Left cardiac atrium (tissue), 4 donors: ENCODE data around the gene SCN1B. TPM values are rescaled to one million over a fixed set of nuclear protein-coding genes. Genes with fewer than 3 reads are reported as not detected.
"Not testable (repeated sequence)": the region's sequence is repeated elsewhere in the genome, so short reads cannot be mapped to it uniquely, and the experiment has no call there.

Source experiments
- ATAC-seq, 2 donors: fragments of 200-7000 bp; cut with Tn5 transposase; one replicate each; pipeline ENCODE4 v1.9.1; 2020; ENCODE audit warnings: mild to moderate bottlenecking in 2 of 2, moderate library complexity in 2 of 2
- DNase-seq: peaks from one replicate; pipeline ENCODE4 v3.0.0-alpha.2; 2020
- intact Hi-C, 2 donors: fragments of 100-400 bp; cut with DNase I; formaldehyde crosslinking; loops; one replicate each; pipeline versions ENCODE4 v1.14.1 to v1.15.1; 2022 to 2023
- total RNA-seq, 2 donors: library from RNA; stranded (reverse); fragmentation: NEBNext Ultra II Directional; extraction: Animal tissue kit (Norgen Biotek cat#: 25700); gene quantifications; one replicate each; pipeline ENCODE4 v1.2.1, GENCODE V29; 2021
- donor health status: DM: no; HTN: yes; CAD: no.
- donor health status: DM: no; HTN: yes; CAD: no; lungs with severe emphysema.
- donor health status: DM: yes; HTN: yes; CAD: no.
- donor health status: Dilated cardiomyopathy.

The SCN1B gene
- total RNA-seq, 2 donors from 2014 or later = 73.6 to 163 TPM

DNA sequence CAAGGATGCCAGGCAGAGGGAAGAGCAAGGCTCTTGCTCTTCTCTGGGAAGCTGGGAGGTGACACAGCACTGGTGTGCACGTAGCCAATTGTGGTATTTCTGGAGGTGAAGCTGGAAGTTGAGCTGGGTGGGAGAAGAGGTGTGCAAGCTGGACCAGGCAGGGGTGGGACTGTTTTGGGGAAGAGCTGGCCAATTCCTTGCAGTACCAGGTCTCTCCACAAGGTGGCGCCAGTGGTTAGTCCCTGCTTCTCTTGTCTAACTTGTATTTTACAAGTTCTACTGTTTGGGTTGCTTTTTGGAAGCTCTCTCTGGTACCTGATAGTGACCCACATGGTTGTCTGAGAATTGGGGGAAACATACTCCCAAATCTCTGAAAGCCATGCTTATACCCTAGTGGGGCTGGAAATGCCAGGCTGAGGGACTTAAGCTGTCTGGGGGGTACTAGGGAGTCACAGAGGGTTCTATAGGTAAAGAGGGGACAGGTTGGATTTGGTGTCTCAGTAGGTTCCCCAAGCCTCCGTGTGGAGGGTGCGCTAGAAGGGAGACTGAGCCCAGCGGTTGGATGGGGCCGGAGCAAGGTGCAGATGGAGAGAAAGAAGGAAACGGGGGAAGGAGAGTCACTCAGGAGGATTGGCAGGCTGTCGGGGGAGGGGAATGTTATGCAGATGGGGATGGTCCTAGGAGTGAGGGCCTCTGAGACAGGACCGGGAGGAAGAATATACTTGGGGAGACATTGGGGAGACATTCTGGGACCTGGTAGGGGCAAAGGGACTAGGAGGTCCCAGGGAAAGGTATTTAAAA lies 14.2 kb downstream of the SCN1B start:
- DNase-seq = peak; percentile 58
- no peak for ATAC-seq
- intact Hi-C loops = loop anchor here in 1 of 2 donors (5.0 kb wide), 1 partner anchor 48 kb away; no protein-coding TSS in a partner anchor

GRCh38 chr19:35045667-35046300 lies 15.5 kb downstream of the SCN1B start:
- intact Hi-C loops = no loop called here
- no peak for ATAC-seq
- no peak for DNase-seq

GRCh38 chr19:35046461-35046860 lies 16.2 kb downstream of the SCN1B start:
- ATAC-seq (no peak), DNase-seq (no peak)
- intact Hi-C loops = no loop called here

- ATAC-seq = peak; percentile 84
- intact Hi-C loops = no loop called here
- DNase-seq = peak; percentile 64
Measured at GRCh38 chr19:35048911-35049411, 18.7 kb downstream of the SCN1B start.

DNA sequence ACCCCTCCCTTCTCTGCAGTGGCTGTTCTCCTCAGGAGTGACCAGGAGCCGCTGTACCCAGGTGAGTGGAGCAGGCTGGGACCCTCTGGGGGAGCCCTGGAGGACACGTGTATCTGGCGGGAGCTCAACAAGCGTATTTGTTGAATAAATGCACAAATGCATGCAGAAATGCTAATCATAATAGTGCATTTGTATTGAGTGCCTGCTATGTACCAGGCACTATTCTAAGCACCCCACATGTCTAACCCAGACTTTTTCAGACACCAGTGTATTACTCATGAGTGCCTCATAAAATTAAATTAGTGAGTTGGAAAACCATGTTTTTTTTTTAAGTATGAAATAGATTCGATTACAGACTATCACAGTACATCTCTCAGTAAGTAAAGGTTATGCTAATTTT lies 19.2 kb downstream of the SCN1B start:
- intact Hi-C loops = no loop called here
- ATAC-seq = no peak

DNA sequence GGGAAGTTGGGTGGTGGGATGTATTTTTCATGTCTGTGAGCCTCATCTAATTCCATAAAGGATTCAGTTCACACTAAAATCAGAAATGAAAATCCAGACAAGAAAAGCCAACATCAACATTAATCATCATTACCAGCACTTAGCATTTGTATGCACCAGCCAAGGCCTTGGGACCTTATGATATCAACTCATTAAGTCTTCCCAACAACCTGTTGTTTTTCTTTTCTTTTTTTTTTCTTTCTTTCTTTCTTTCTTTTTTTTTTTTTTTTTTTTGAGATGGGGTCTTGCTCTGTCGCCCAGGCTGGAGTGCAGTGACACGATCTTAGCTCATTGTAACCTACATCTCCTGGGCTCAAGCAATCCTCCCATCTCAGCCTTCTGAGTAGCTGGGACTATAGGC lies 20.4 kb downstream of the SCN1B start:
- intact Hi-C loops, DNase-seq, ATAC-seq: not testable (repeated sequence)

More for the DNA sequence above, 19.2 kb downstream of the SCN1B start:
- DNase-seq = no peak

DNA sequence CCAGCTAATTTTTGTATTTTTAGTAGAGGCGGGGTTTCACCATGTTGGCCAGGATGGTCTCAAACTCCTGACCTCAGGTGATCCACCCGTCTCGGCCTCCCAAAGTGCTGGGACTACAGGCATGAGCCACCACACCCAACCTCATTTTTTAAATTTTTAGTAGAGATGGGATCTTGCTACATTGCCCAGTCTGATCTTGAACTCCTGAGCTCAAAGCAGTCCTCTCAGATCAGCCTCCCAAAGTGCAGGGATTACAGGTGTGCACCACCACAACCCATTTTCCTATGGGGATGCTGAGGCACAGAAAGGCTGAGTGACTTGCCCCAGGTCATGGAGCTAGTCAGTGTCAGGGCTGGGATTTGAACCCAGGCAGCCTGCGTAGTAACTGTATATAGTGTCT lies 21.0 kb downstream of the SCN1B start:
- intact Hi-C loops, ATAC-seq, DNase-seq: not testable (repeated sequence)

DNA sequence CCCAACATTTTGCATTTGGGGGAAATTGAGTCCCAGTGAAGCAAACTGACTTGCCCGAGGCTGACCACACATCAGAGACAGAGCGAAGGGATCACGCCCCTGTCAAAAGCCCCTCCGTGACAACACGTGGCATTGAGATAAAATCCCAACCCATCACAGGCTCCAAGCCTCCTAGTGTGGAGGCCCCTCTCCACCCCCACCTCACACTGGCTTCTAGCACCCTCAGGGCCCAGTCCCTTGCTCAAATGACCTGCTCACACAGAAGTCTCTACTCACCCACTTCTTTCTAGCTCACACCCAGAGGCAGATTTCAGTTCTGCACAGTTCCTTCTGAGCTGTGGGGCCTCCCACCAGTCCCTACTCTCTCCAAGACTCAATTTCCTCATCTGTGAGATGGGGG lies 21.5 kb downstream of the SCN1B start:
- ATAC-seq = no peak
- intact Hi-C loops = no loop called here
- no peak for DNase-seq

DNA sequence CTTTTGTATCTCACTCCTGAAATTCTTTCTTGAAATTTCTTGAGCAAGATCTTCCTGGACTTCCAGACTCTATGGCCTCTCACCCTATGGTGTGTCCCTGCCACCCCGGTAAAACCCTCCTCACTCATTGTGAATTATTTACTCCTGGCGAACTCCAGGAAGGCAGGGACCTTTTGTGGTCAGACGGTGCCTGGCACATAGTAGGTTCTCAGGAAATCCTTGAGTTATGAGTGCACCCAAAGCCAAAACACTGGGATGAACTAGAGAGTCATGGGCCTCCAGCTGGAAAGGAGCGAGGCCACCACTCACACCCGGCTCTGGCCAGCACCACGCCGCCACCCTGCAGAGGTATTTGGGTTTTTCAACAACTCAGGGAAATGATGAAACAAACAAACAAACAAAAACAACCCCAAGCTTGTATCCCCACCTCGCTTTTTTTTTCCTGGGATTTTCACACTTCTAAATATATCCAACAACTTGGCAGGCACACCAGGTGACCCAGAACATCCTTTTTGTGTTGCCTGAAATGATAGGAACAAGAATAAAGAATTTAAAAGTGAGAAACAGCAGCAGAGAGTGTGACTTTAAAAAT lies 22.4 kb downstream of the SCN1B start:
- DNase-seq = no peak
- no peak for ATAC-seq
- intact Hi-C loops = no loop called here

DNA sequence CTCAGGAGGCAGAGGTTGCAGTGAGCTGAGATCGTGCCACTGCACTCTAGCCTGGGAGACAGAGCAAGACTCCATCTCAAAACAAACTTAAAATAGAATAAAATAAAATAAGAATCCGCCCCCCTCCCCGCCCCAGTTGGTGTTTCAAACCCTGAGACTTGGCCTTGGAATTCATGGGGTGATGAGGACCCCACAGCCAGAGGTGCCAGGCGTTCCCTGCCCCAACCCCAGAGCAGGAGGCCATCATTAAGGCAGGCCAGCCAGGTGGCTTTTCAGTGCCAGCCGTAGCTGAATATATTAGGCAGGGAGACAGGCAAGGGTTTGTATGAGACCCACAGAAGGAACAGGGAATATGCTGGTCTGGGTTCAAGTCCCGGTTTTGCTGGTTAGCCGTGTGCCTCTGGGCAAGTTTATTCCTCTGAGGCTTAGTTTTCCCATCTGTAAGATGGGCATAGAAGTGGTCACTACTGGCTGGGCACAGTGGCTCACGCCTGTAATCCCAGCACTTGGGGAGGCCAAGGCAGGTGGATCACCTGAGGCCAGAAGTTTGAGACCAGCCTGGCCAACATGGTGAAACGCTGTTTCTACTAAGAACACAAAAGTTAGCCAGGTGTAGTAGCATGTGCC lies 23.5 kb downstream of the SCN1B start:
- DNase-seq (no peak), ATAC-seq (no peak)
- intact Hi-C loops = no loop called here

DNA sequence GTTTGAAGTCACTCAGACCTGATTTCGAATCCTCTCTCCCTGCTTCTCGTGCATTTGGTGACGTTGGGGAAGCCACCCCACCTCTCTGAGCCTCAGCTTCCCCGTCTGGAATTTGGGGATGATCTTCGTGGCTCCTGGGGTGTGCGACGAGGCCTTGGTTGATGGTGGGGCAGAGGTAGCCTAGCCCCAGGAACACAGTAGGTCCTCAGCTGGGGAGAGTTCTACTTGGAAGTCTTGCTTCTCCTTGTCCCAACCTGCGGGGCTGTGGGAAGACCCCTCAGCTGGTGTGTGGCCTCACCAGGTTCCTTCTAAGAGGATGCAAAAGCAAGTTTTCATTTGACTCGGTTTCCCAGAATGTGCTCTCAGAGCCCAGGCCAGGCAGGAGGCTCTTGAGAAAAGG lies 24.4 kb downstream of the SCN1B start:
- intact Hi-C loops = no loop called here
- no peak for ATAC-seq
- DNase-seq = no peak

GRCh38 chr19:35055715-35056179 lies 25.5 kb downstream of the SCN1B start:
- ATAC-seq (peak in 1 of 2 donors; percentile 24), DNase-seq (no peak)
- intact Hi-C loops = no loop called here

GRCh38 chr19:35056513-35057063 lies 26.3 kb downstream of the SCN1B start:
- DNase-seq (no peak), ATAC-seq (no peak)
- intact Hi-C loops = no loop called here

DNA sequence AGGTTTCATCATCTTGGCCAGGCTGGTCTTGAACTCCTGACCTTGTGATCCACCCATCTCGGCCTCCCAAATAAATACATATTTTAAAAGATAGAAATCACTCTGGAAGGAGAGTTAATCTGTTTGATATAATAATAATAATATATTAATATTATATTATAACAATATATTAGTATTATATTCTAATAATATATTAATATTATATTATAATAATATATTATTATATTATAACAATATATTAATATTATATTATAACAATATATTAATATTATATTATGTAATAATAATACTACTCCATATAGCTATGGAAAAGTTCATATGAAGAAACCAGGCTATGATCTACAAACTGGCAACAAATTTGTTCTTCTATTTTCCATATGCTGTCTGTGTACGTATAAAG lies 28.1 kb downstream of the SCN1B start:
- intact Hi-C loops = no loop called here
- DNase-seq = no peak
- no peak for ATAC-seq

GRCh38 chr19:35059006-35059798 lies 28.9 kb downstream of the SCN1B start:
- ATAC-seq (no peak), DNase-seq (no peak)
- intact Hi-C loops = no loop called here

DNA sequence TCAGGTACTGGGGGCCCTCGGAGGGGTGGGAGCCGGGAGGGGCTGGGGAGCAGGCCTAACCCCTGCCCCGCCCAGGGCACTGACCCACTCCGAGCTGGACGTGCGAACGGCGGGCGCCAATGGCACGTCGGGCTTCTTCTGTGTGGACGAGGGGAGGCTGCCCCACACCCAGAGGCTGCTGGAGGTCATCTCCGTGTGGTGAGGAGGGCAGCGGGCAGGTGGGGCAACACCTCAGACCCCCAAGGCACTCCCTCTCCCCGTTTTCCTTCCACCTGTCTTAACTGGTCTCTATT lies 29.5 kb downstream of the SCN1B start:
- intact Hi-C loops = loop anchor here in 1 of 2 donors (10.0 kb wide), 1 partner anchor 75 kb away; the partner anchor contains the start of genes FXYD1 and LGI4
- DNase-seq = no peak
- no peak for ATAC-seq

GRCh38 chr19:35060160-35060855 lies 30.0 kb downstream of the SCN1B start:
- ATAC-seq = no peak
- DNase-seq = no peak
- intact Hi-C loops = loop anchor here in 1 of 2 donors (10.0 kb wide), 1 partner anchor 74 kb away; the partner anchor contains the start of genes FXYD1 and LGI4
